Smooth muscle cell (in vitro differentiated cells): ENCODE data around the gene KRTAP2-3. TPM values are rescaled to one million over a fixed set of nuclear protein-coding genes. Genes with fewer than 3 reads are reported as not detected.

Experiments used
- DNase-seq: peaks from one replicate; lab custom pipeline; 2025; ENCODE audit not compliant: unreplicated experiment; lab: John Stamatoyannopoulos, UW
- H2AFZ ChIP-seq: fragments of 200-600 bp; sonication (generic); 2 replicates; pipeline ENCODE4 v1.6.0; 2016; ENCODE audit warnings: antibody characterized with exemption, low read depth, mild to moderate bottlenecking
- H3F3A ChIP-seq: fragments of 200-600 bp; sonication (generic); 2 replicates; pipeline ENCODE4 v1.6.0; 2017; ENCODE audit warnings: antibody characterized with exemption, low read depth
- H3K27ac ChIP-seq: fragments of 200-600 bp; sonication (generic); 2 replicates; pipeline ENCODE4 v1.5.1; 2016; ENCODE audit warnings: low read depth, mild to moderate bottlenecking
- H3K27me3 ChIP-seq: fragments of 200-600 bp; sonication (generic); 2 replicates; pipeline ENCODE4 v1.6.1; 2016; ENCODE audit warnings: low read depth, mild to moderate bottlenecking
- H3K36me3 ChIP-seq: fragments of 200-600 bp; sonication (generic); 2 replicates; pipeline ENCODE4 v1.5.1; 2016; ENCODE audit warnings: low read depth
- H3K4me1 ChIP-seq: fragments of 200-600 bp; sonication (generic); 2 replicates; pipeline ENCODE4 v1.5.1; 2016; ENCODE audit warnings: low read depth
- H3K4me2 ChIP-seq: fragments of 200-600 bp; sonication (generic); 2 replicates; pipeline ENCODE4 v1.6.0; 2016; ENCODE audit warnings: mild to moderate bottlenecking
- H3K4me3 ChIP-seq: fragments of 200-600 bp; sonication (generic); 2 replicates; pipeline ENCODE4 v1.5.1; 2016; ENCODE audit warnings: mild to moderate bottlenecking
- H3K79me2 ChIP-seq: fragments of 200-600 bp; sonication (generic); 2 replicates; pipeline ENCODE4 v1.6.0; 2016; ENCODE audit warnings: low read depth, mild to moderate bottlenecking
- H3K9ac ChIP-seq: fragments of 200-600 bp; sonication (generic); 2 replicates; pipeline ENCODE4 v1.6.0; 2016; ENCODE audit warnings: low read depth
- H3K9me3 ChIP-seq: fragments of 200-600 bp; sonication (generic); replicated peaks from 2 replicates; pipeline ENCODE4 v1.5.1; 2016; ENCODE audit warnings: low read depth
- H4K20me1 ChIP-seq: fragments of 200-600 bp; sonication (generic); 2 replicates; pipeline ENCODE4 v1.6.0; 2016; ENCODE audit warnings: low read depth
- whole genome bisulfite sequencing: methylation state at CpG from one replicate; pipeline ENCODE4 v1.1.7; 2016; ENCODE audit warnings: low lambda C conversion rate; 5-methylcytosine and 5-hydroxymethylcytosine counted together
- polyA plus RNA-seq: library from polyadenylated mRNA; unstranded; fragments of >200 nt; fragmentation: Nextera tagmentation; extraction: Ambion mirVana; gene quantifications from 2 replicates; pipeline ENCODE4 v1.2.1, GENCODE V29; 2016
- total RNA-seq: library from RNA; depleted of rRNA; stranded (reverse); fragments of >200 nt; gene quantifications from 2 replicates; pipeline ENCODE4 v1.2.3, GENCODE V29; 2014
- TF ChIP-seq, protein P1 (sequence below): fragments of 200-600 bp; sonication (generic); IDR thresholded peaks from 2 replicates; pipeline ENCODE4 v1.5.1; 2017; ENCODE audit warnings: borderline replicate concordance, mild to moderate bottlenecking, antibody characterized with exemption; ENCODE audit not compliant: insufficient read depth, poor library complexity, severe bottlenecking

Gene KRTAP2-3
- total and polyA plus RNA-seq, 2 experiments from 2014 or later, result 17.3 to 21.0 TPM

- Histone ChIP-seq H2AFZ (no peak overlapping the region), H3K4me1 (peaks cover 5% of the 10 kb centered on the region), H3K79me2 (no peaks in the 10 kb centered on the region), H3K4me3 (no peak overlapping the region), H3K36me3 (no peaks in the 10 kb centered on the region), H3K9me3 (no peaks in the 10 kb centered on the region), H3K4me2 (no peak overlapping the region), H3K27ac (no peak overlapping the region), H3K9ac (no peak overlapping the region), H4K20me1 (no peaks in the 10 kb centered on the region), H3F3A (no peaks in the 10 kb centered on the region), H3K27me3 (no peaks in the 10 kb centered on the region)
- TF ChIP-seq, protein P1, sequence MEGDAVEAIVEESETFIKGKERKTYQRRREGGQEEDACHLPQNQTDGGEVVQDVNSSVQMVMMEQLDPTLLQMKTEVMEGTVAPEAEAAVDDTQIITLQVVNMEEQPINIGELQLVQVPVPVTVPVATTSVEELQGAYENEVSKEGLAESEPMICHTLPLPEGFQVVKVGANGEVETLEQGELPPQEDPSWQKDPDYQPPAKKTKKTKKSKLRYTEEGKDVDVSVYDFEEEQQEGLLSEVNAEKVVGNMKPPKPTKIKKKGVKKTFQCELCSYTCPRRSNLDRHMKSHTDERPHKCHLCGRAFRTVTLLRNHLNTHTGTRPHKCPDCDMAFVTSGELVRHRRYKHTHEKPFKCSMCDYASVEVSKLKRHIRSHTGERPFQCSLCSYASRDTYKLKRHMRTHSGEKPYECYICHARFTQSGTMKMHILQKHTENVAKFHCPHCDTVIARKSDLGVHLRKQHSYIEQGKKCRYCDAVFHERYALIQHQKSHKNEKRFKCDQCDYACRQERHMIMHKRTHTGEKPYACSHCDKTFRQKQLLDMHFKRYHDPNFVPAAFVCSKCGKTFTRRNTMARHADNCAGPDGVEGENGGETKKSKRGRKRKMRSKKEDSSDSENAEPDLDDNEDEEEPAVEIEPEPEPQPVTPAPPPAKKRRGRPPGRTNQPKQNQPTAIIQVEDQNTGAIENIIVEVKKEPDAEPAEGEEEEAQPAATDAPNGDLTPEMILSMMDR, result no peak
- no peak for DNase-seq
Measured at GRCh38 chr17:41010441-41010840, 49.5 kb downstream of the KRTAP2-3 start.

GRCh38 chr17:41009936-41010335 is 50.0 kb downstream of the KRTAP2-3 start:
- no peaks in the 10 kb centered on the region for H3K36me3 ChIP-seq
- TF ChIP-seq, protein P1, result no peak

GRCh38 chr17:41009301-41009760 is 50.6 kb downstream of the KRTAP2-3 start:
- no peak overlapping the region for H3K4me2 ChIP-seq
- H3K9ac ChIP-seq, result no peak overlapping the region
- H2AFZ ChIP-seq, result no peak overlapping the region
- H3K79me2 ChIP-seq, result no peaks in the 10 kb centered on the region
- 37% methylated on average over 4 of the region's 4 CpGs for WGBS
- H3K4me3 ChIP-seq, result no peak overlapping the region
- H3K36me3 ChIP-seq, result no peaks in the 10 kb centered on the region
- peaks cover 5% of the 10 kb centered on the region for H3K4me1 ChIP-seq
- TF ChIP-seq, protein P1, result no peak
- no peaks in the 10 kb centered on the region for H3F3A ChIP-seq
- no peaks in the 10 kb centered on the region for H4K20me1 ChIP-seq
- H3K9me3 ChIP-seq, result no peaks in the 10 kb centered on the region
- DNase-seq, result no peak
- H3K27me3 ChIP-seq, result peaks cover 2% of the 10 kb centered on the region
- H3K27ac ChIP-seq, result no peak overlapping the region

More at GRCh38 chr17:41009936-41010335, 50.0 kb downstream of the KRTAP2-3 start:
- no peaks in the 10 kb centered on the region for H3K27me3 ChIP-seq
- no peaks in the 10 kb centered on the region for H3F3A ChIP-seq
- no peak overlapping the region for H3K4me2 ChIP-seq
- no peaks in the 10 kb centered on the region for H3K79me2 ChIP-seq
- no peak for DNase-seq
- H3K27ac ChIP-seq, result no peak overlapping the region
- H2AFZ ChIP-seq, result no peak overlapping the region
- H3K9ac ChIP-seq, result no peak overlapping the region
- WGBS, result 84% methylated on average over 1 of the region's 1 CpG
- H4K20me1 ChIP-seq, result no peaks in the 10 kb centered on the region
- H3K9me3 ChIP-seq, result no peaks in the 10 kb centered on the region
- peaks cover 5% of the 10 kb centered on the region for H3K4me1 ChIP-seq
- no peak overlapping the region for H3K4me3 ChIP-seq

Other genes with a start within 250 kb of the KRTAP2-3 start
Only the 30 nearest of the 38 such genes appear.
- gene KRT20, start 174.9 kb downstream of the KRTAP2-3 start, total RNA-seq, result not detected in 2 replicates
- not detected in 2 replicates for gene KRT20, start 174.9 kb downstream of the KRTAP2-3 start, polyA plus RNA-seq
- 39.7 and 46.3 TPM in 2 replicates for gene KRT23, start 122.5 kb downstream of the KRTAP2-3 start, total RNA-seq
- 4.5 and 14.4 TPM in 2 replicates for gene KRT23, start 122.5 kb downstream of the KRTAP2-3 start, polyA plus RNA-seq
- not detected in 2 replicates for gene KRT39, start 93.2 kb downstream of the KRTAP2-3 start, total RNA-seq
- gene KRT39, start 93.2 kb downstream of the KRTAP2-3 start, polyA plus RNA-seq, result not detected in 2 replicates
- not detected in 2 replicates for gene KRT40, start 75.8 kb downstream of the KRTAP2-3 start, total RNA-seq
- gene KRT40, start 75.8 kb downstream of the KRTAP2-3 start, polyA plus RNA-seq, result not detected in 2 replicates
- not detected in 2 replicates for gene KRTAP3-3, start 66.0 kb downstream of the KRTAP2-3 start, total RNA-seq
- not detected in 2 replicates for gene KRTAP3-3, start 66.0 kb downstream of the KRTAP2-3 start, polyA plus RNA-seq
- gene KRTAP3-2, start 60.2 kb downstream of the KRTAP2-3 start, total RNA-seq, result not detected in 2 replicates
- gene KRTAP3-2, start 60.2 kb downstream of the KRTAP2-3 start, polyA plus RNA-seq, result not detected in 2 replicates
- gene KRTAP3-1, start 51.0 kb downstream of the KRTAP2-3 start, total RNA-seq, result 0.49 and 1.5 TPM in 2 replicates
- gene KRTAP3-1, start 51.0 kb downstream of the KRTAP2-3 start, polyA plus RNA-seq, result 0.29 and 1.8 TPM in 2 replicates
- 3.0 TPM in 1 of 2 replicates, not detected in the other for gene KRTAP1-5, start 32.9 kb downstream of the KRTAP2-3 start, total RNA-seq
- gene KRTAP1-5, start 32.9 kb downstream of the KRTAP2-3 start, polyA plus RNA-seq, result 1.1 TPM in 1 of 2 replicates, not detected in the other
- gene KRTAP1-4, start 29.9 kb downstream of the KRTAP2-3 start, total RNA-seq, result not detected in 2 replicates
- gene KRTAP1-4, start 29.9 kb downstream of the KRTAP2-3 start, polyA plus RNA-seq, result not detected in 2 replicates
- gene KRTAP1-3, start 25.2 kb downstream of the KRTAP2-3 start, total RNA-seq, result not detected in 2 replicates
- gene KRTAP1-3, start 25.2 kb downstream of the KRTAP2-3 start, polyA plus RNA-seq, result not detected in 2 replicates
- not detected in 2 replicates for gene KRTAP1-1, start 18.7 kb downstream of the KRTAP2-3 start, total RNA-seq
- not detected in 2 replicates for gene KRTAP1-1, start 18.7 kb downstream of the KRTAP2-3 start, polyA plus RNA-seq
- not detected in 2 replicates for gene KRTAP2-1, start 12.8 kb downstream of the KRTAP2-3 start, total RNA-seq
- not detected in 2 replicates for gene KRTAP2-1, start 12.8 kb downstream of the KRTAP2-3 start, polyA plus RNA-seq
- gene KRTAP2-2, start 4.9 kb downstream of the KRTAP2-3 start, total RNA-seq, result not detected in 2 replicates
- not detected in 2 replicates for gene KRTAP2-2, start 4.9 kb downstream of the KRTAP2-3 start, polyA plus RNA-seq
- not detected in 2 replicates for gene KRTAP2-4, start 5.8 kb upstream of the KRTAP2-3 start, total RNA-seq
- 0.38 TPM in 1 of 2 replicates, not detected in the other for gene KRTAP2-4, start 5.8 kb upstream of the KRTAP2-3 start, polyA plus RNA-seq
- gene KRTAP4-7, start 24.0 kb upstream of the KRTAP2-3 start, total RNA-seq, result not detected in 2 replicates
- gene KRTAP4-7, start 24.0 kb upstream of the KRTAP2-3 start, polyA plus RNA-seq, result not detected in 2 replicates
- gene KRTAP4-8, start 38.0 kb upstream of the KRTAP2-3 start, total RNA-seq, result not detected in 2 replicates
- 0.56 TPM in 1 of 2 replicates, not detected in the other for gene KRTAP4-8, start 38.0 kb upstream of the KRTAP2-3 start, polyA plus RNA-seq
- gene KRTAP4-16, start 42.1 kb upstream of the KRTAP2-3 start, total RNA-seq, result not detected in 2 replicates
- gene KRTAP4-16, start 42.1 kb upstream of the KRTAP2-3 start, polyA plus RNA-seq, result not detected in 2 replicates
- gene KRTAP4-9, start 45.3 kb upstream of the KRTAP2-3 start, total RNA-seq, result 1.7 TPM in 1 of 2 replicates, not detected in the other
- not detected in 2 replicates for gene KRTAP4-9, start 45.3 kb upstream of the KRTAP2-3 start, polyA plus RNA-seq
- gene KRTAP4-11, start 58.3 kb upstream of the KRTAP2-3 start, total RNA-seq, result not detected in 2 replicates
- gene KRTAP4-11, start 58.3 kb upstream of the KRTAP2-3 start, polyA plus RNA-seq, result not detected in 2 replicates
- gene KRTAP4-12, start 64.1 kb upstream of the KRTAP2-3 start, total RNA-seq, result not detected in 2 replicates
- not detected in 2 replicates for gene KRTAP4-12, start 64.1 kb upstream of the KRTAP2-3 start, polyA plus RNA-seq
- not detected in 2 replicates for gene KRTAP4-6, start 80.4 kb upstream of the KRTAP2-3 start, total RNA-seq
- not detected in 2 replicates for gene KRTAP4-6, start 80.4 kb upstream of the KRTAP2-3 start, polyA plus RNA-seq
- gene KRTAP4-5, start 89.7 kb upstream of the KRTAP2-3 start, total RNA-seq, result not detected in 2 replicates
- gene KRTAP4-5, start 89.7 kb upstream of the KRTAP2-3 start, polyA plus RNA-seq, result not detected in 2 replicates
- gene KRTAP4-4, start 100.6 kb upstream of the KRTAP2-3 start, total RNA-seq, result not detected in 2 replicates
- gene KRTAP4-4, start 100.6 kb upstream of the KRTAP2-3 start, polyA plus RNA-seq, result not detected in 2 replicates
- not detected in 2 replicates for gene KRTAP4-3, start 108.1 kb upstream of the KRTAP2-3 start, total RNA-seq
- gene KRTAP4-3, start 108.1 kb upstream of the KRTAP2-3 start, polyA plus RNA-seq, result not detected in 2 replicates
- gene KRTAP4-2, start 118.1 kb upstream of the KRTAP2-3 start, total RNA-seq, result not detected in 2 replicates
- not detected in 2 replicates for gene KRTAP4-2, start 118.1 kb upstream of the KRTAP2-3 start, polyA plus RNA-seq
- gene KRTAP4-1, start 124.8 kb upstream of the KRTAP2-3 start, total RNA-seq, result not detected in 2 replicates
- not detected in 2 replicates for gene KRTAP4-1, start 124.8 kb upstream of the KRTAP2-3 start, polyA plus RNA-seq
- gene KRTAP9-1, start 129.8 kb upstream of the KRTAP2-3 start, total RNA-seq, result not detected in 2 replicates
- gene KRTAP9-1, start 129.8 kb upstream of the KRTAP2-3 start, polyA plus RNA-seq, result not detected in 2 replicates
- gene KRTAP9-2, start 166.5 kb upstream of the KRTAP2-3 start, total RNA-seq, result not detected in 2 replicates
- not detected in 2 replicates for gene KRTAP9-2, start 166.5 kb upstream of the KRTAP2-3 start, polyA plus RNA-seq
- gene KRTAP9-3, start 172.3 kb upstream of the KRTAP2-3 start, total RNA-seq, result not detected in 2 replicates
- gene KRTAP9-3, start 172.3 kb upstream of the KRTAP2-3 start, polyA plus RNA-seq, result not detected in 2 replicates
- not detected in 2 replicates for gene KRTAP9-8, start 177.9 kb upstream of the KRTAP2-3 start, total RNA-seq
- gene KRTAP9-8, start 177.9 kb upstream of the KRTAP2-3 start, polyA plus RNA-seq, result not detected in 2 replicates